ENCODE data around the gene CTNNA2. TPM values are rescaled to one million over a fixed set of nuclear protein-coding genes. Genes with fewer than 3 reads are reported as not detected.

The CTNNA2 gene
- total and polyA plus RNA-seq, 4 donors, result 0.01 to 0.37 TPM; not detected in 2

DNA sequence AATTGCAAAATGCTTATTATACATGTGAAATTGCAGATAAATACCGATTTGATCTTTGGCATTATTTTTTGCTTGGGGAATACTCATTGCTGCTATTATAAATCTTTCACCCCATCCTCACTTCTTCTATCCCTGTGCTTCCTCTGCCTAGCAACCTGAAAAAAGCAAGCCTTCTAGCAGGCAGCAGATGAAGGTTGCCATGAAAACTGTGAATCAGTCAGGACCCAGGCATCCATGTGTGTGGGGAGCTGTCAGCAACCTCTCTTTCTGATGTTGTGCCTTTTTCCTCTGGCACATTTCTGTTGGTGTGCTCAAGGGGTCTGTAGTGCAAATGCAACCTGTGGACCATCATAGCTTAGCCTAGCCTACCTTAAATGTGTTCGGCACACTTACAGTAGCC is 427.5 kb downstream of the CTNNA2 start:
- Histone ChIP-seq H3K4me1 (ENCODE audit: control insufficient read depth in 5 of 5, insufficient read depth in 5 of 5, low read length in 5 of 5) (no peaks in the 10 kb centered on the region), H3K36me3 (ENCODE audit: control insufficient read depth in 4 of 4, insufficient read depth in 4 of 4, low read length in 4 of 4) (no peaks in the 10 kb centered on the region), H3K9me3 (ENCODE audit: control insufficient read depth in 4 of 4, insufficient read depth in 3 of 4, low read length in 3 of 4) (no peaks in the 10 kb centered on the region), H3K9ac (ENCODE audit: insufficient read depth in 1 of 2, low read length in 2 of 2) (no peak overlapping the region), H3K27ac (ENCODE audit: low read depth in 1 of 2, low read length in 1 of 2) (no peak overlapping the region), H3K4me3 (no peak overlapping the region), H3K27me3 (ENCODE audit: control insufficient read depth in 3 of 3, insufficient read depth in 3 of 3, low read length in 2 of 3) (no peaks in the 10 kb centered on the region)
- ATAC-seq (ENCODE audit: insufficient read depth, low FRiP score) (no peak), DNase-seq (no peak)
- TF ChIP-seq CTCF (IDR thresholded peaks at IDR 0.05; ENCODE audit: control extremely low read depth, extremely low read depth), result no peak
- 90 to 98% methylated on average over 2 of the region's 2 CpGs for WGBS, 2 donors

- 61 to 80% methylated on average over 2 of the region's 2 CpGs for WGBS, 2 donors
- H3K27me3 ChIP-seq (ENCODE audit: control insufficient read depth in 3 of 3, insufficient read depth in 3 of 3, low read length in 2 of 3), result no peaks in the 10 kb centered on the region
- DNase-seq (no peak), ATAC-seq (ENCODE audit: insufficient read depth, low FRiP score) (no peak)
- no peaks in the 10 kb centered on the region for H3K9me3 ChIP-seq (ENCODE audit: control insufficient read depth in 4 of 4, insufficient read depth in 3 of 4, low read length in 3 of 4)
- H3K9ac ChIP-seq (ENCODE audit: insufficient read depth in 1 of 2, low read length in 2 of 2), result no peak overlapping the region
- no peaks in the 10 kb centered on the region for H3K4me1 ChIP-seq (ENCODE audit: control insufficient read depth in 5 of 5, insufficient read depth in 5 of 5, low read length in 5 of 5)
- no peak overlapping the region for H3K4me3 ChIP-seq
- no peak overlapping the region for H3K27ac ChIP-seq (ENCODE audit: low read depth in 1 of 2, low read length in 1 of 2)
- no peak for TF ChIP-seq CTCF (IDR thresholded peaks at IDR 0.05; ENCODE audit: control extremely low read depth, extremely low read depth)
- no peaks in the 10 kb centered on the region for H3K36me3 ChIP-seq (ENCODE audit: control insufficient read depth in 4 of 4, insufficient read depth in 4 of 4, low read length in 4 of 4)
Measured at GRCh38 chr2:79941179-79941578, 428.3 kb downstream of the CTNNA2 start.

DNA sequence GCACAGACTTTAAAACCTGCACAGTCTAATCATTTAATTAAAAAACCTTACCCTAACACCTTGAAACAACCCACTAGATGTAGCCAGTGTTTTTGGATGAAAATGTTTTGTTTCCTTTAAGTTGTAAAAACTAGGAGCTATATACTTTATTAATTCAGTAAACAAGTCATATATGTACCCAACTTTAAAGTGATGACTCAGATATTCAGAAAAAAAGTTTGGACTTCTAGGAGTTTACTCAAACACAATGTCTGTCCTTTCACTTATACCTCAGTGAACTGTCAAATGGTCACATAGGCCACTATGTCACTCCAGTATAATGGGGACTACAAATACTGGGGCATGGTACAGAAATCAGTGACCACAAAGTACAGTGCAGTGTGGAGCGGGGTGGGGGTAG is 431.4 kb downstream of the CTNNA2 start:
- WGBS, 2 donors, result 80 to 87% methylated on average over 1 of the region's 1 CpG
- H3K36me3 ChIP-seq (ENCODE audit: control insufficient read depth in 4 of 4, insufficient read depth in 4 of 4, low read length in 4 of 4), result no peaks in the 10 kb centered on the region
- no peaks in the 10 kb centered on the region for H3K9me3 ChIP-seq (ENCODE audit: control insufficient read depth in 4 of 4, insufficient read depth in 3 of 4, low read length in 3 of 4)
- no peaks in the 10 kb centered on the region for H3K27me3 ChIP-seq (ENCODE audit: control insufficient read depth in 3 of 3, insufficient read depth in 3 of 3, low read length in 2 of 3)
- no peak overlapping the region for H3K27ac ChIP-seq (ENCODE audit: low read depth in 1 of 2, low read length in 1 of 2)
- H3K4me3 ChIP-seq, result no peak overlapping the region
- H3K4me1 ChIP-seq (ENCODE audit: control insufficient read depth in 5 of 5, insufficient read depth in 5 of 5, low read length in 5 of 5), result peaks cover 0 to 3% (median 0%) of the 10 kb centered on the region in 5 donors
- ATAC-seq (ENCODE audit: insufficient read depth, low FRiP score) (no peak), DNase-seq (no peak)
- TF ChIP-seq CTCF (IDR thresholded peaks at IDR 0.05; ENCODE audit: control extremely low read depth, extremely low read depth), result no peak
- no peak overlapping the region for H3K9ac ChIP-seq (ENCODE audit: insufficient read depth in 1 of 2, low read length in 2 of 2)
